Measurements from ENCODE around the gene BANK1. TPM values are rescaled to one million over a fixed set of nuclear protein-coding genes. Genes with fewer than 3 reads are reported as not detected.

Gene BANK1
- total and polyA plus RNA-seq, 4 experiments from 2014 or later: 0.11 to 4.6 TPM; not detected in 2

- intact Hi-C loops (cut with micrococcal nuclease): no loop called here
- POLR2A ChIA-PET (ENCODE audit: partially characterized antibody): no interaction called here
- no peaks in the 10 kb centered on the region for H3K4me1 Mint-ChIP-seq
These were observed 179.4 kb downstream of the BANK1 start for GRCh38 chr4:101969965-101970364.

DNA sequence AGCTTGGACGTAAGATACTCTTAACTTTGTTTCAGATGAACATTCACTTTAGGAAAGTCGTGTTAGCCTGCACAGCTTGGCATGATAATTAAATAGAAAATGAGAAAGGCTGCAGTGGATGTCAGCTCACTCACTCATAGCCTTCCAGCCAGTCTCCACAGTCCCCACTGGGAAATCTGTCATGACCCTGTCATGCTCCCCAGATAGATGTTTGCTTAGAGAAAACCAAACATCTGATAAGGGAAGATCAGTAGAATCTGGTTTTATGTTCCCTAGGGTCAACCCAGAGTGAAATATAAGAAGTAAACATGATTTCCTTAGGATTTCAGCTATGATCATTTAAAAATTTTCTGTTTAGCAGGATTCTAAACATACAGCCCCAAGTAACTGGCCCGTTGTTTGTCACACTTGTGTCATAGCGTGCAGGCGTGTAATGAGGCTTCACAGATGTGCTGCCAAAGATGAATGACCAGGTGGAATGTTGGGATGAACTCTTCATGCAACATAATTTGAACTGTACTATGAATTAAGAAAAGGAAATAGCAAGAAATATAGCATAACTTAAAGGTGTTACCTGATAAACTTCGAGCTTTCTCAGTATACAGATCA lies 180.1 kb downstream of the BANK1 start:
- Mint-ChIP-seq H3K9me3 (no peaks in the 10 kb centered on the region), H3K4me3 (no peak overlapping the region), H3K36me3 (no peaks in the 10 kb centered on the region), H3K27ac (no peak overlapping the region), H3K27me3 (peaks cover 3 to 4% of the 10 kb centered on the region in 2 donors), H3K4me1 (no peaks in the 10 kb centered on the region)
- Histone ChIP-seq H3K4me1 (ENCODE audit: insufficient read depth, low read length) (no peaks in the 10 kb centered on the region), H3K36me3 (ENCODE audit: insufficient read depth, low read length) (no peaks in the 10 kb centered on the region), H3K4me3 (ENCODE audit: low read length in 2 of 2) (no peak overlapping the region), H3K27me3 (ENCODE audit: insufficient read depth, low read length) (no peaks in the 10 kb centered on the region), H3K9me3 (ENCODE audit: control insufficient read depth in 1 of 2, low read length in 2 of 2) (no peaks in the 10 kb centered on the region), H3K27ac (ENCODE audit: low read depth, low read length) (no peak overlapping the region)
- ChIA-PET POLR2A (ENCODE audit: partially characterized antibody) (no interaction called here), CTCF (ENCODE audit: partially characterized antibody) (no interaction called here)
- no peak for DNase-seq
- intact Hi-C loops (cut with micrococcal nuclease): no loop called here

More at GRCh38 chr4:101969965-101970364, 179.4 kb downstream of the BANK1 start:
- no peak for DNase-seq
- H3K4me3 ChIP-seq (ENCODE audit: low read length in 2 of 2): no peak overlapping the region
- CTCF ChIA-PET (ENCODE audit: partially characterized antibody): no interaction called here
- H3K27ac Mint-ChIP-seq: no peak overlapping the region
- H3K27ac ChIP-seq (ENCODE audit: low read depth, low read length): no peak overlapping the region
- peaks cover 0 to 2% (median 0%) of the 10 kb centered on the region in 8 donors for H3K9me3 Mint-ChIP-seq
- peaks cover 3 to 4% of the 10 kb centered on the region in 2 donors for H3K27me3 Mint-ChIP-seq
- no peak overlapping the region for H3K4me3 Mint-ChIP-seq
- no peaks in the 10 kb centered on the region for H3K27me3 ChIP-seq (ENCODE audit: insufficient read depth, low read length)
- no peaks in the 10 kb centered on the region for H3K4me1 ChIP-seq (ENCODE audit: insufficient read depth, low read length)
- no peaks in the 10 kb centered on the region for H3K9me3 ChIP-seq (ENCODE audit: control insufficient read depth in 1 of 2, low read length in 2 of 2)
- H3K36me3 ChIP-seq (ENCODE audit: insufficient read depth, low read length): no peaks in the 10 kb centered on the region
- H3K36me3 Mint-ChIP-seq: no peaks in the 10 kb centered on the region

DNA sequence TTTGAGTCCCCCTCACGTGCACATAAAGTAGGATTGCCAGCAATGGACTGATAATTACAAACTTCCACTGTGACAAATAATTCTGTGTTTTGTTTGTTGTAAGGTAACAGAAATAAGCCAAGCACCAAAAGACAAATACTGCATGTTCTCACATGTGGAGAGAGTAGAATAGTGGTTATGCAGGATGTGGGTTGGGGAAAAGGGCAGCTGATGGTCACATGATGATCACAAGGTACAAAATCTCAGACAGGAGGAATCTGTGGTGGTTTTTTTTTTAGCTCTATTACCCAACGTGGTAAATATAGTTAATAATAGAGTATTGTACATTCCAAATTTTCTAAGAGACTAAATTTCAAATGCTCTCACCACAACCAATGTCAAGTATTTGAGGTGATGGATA lies 182.3 kb downstream of the BANK1 start:
- Mint-ChIP-seq H3K27ac (no peak overlapping the region), H3K27me3 (peaks cover 3 to 7% of the 10 kb centered on the region in 2 donors), H3K4me3 (no peak overlapping the region), H3K36me3 (no peaks in the 10 kb centered on the region), H3K9me3 (no peaks in the 10 kb centered on the region), H3K4me1 (no peaks in the 10 kb centered on the region)
- H3K4me3 ChIP-seq (ENCODE audit: low read length in 2 of 2): no peak overlapping the region
- no peaks in the 10 kb centered on the region for H3K27me3 ChIP-seq (ENCODE audit: insufficient read depth, low read length)
- H3K36me3 ChIP-seq (ENCODE audit: insufficient read depth, low read length): no peaks in the 10 kb centered on the region
- intact Hi-C loops (cut with micrococcal nuclease): no loop called here
- no peaks in the 10 kb centered on the region for H3K4me1 ChIP-seq (ENCODE audit: insufficient read depth, low read length)
- ChIA-PET POLR2A (ENCODE audit: partially characterized antibody) (no interaction called here), CTCF (ENCODE audit: partially characterized antibody) (no interaction called here)
- no peak overlapping the region for H3K27ac ChIP-seq (ENCODE audit: low read depth, low read length)
- DNase-seq: no peak
- no peaks in the 10 kb centered on the region for H3K9me3 ChIP-seq (ENCODE audit: control insufficient read depth in 1 of 2, low read length in 2 of 2)

GRCh38 chr4:101973361-101973760 lies 182.8 kb downstream of the BANK1 start:
- intact Hi-C loops (cut with micrococcal nuclease): no loop called here
- ChIA-PET POLR2A (ENCODE audit: partially characterized antibody) (no interaction called here), CTCF (ENCODE audit: partially characterized antibody) (no interaction called here)
- Mint-ChIP-seq H3K9me3 (no peaks in the 10 kb centered on the region), H3K4me1 (no peaks in the 10 kb centered on the region), H3K4me3 (no peak overlapping the region), H3K27me3 (peaks cover 3 to 7% of the 10 kb centered on the region in 2 donors), H3K27ac (no peak overlapping the region), H3K36me3 (no peaks in the 10 kb centered on the region)
- Histone ChIP-seq H3K4me1 (ENCODE audit: insufficient read depth, low read length) (no peaks in the 10 kb centered on the region), H3K27ac (ENCODE audit: low read depth, low read length) (no peak overlapping the region), H3K4me3 (ENCODE audit: low read length in 2 of 2) (no peak overlapping the region), H3K9me3 (ENCODE audit: control insufficient read depth in 1 of 2, low read length in 2 of 2) (no peaks in the 10 kb centered on the region), H3K27me3 (ENCODE audit: insufficient read depth, low read length) (no peaks in the 10 kb centered on the region), H3K36me3 (ENCODE audit: insufficient read depth, low read length) (no peaks in the 10 kb centered on the region)
- DNase-seq: no peak

- Mint-ChIP-seq H3K4me3 (no peak overlapping the region), H3K27ac (no peak overlapping the region), H3K4me1 (no peaks in the 10 kb centered on the region), H3K9me3 (no peaks in the 10 kb centered on the region), H3K27me3 (peaks cover 0 to 7% of the 10 kb centered on the region in 2 donors), H3K36me3 (no peaks in the 10 kb centered on the region)
- Histone ChIP-seq H3K27me3 (ENCODE audit: insufficient read depth, low read length) (no peaks in the 10 kb centered on the region), H3K27ac (ENCODE audit: low read depth, low read length) (no peak overlapping the region), H3K36me3 (ENCODE audit: insufficient read depth, low read length) (no peaks in the 10 kb centered on the region), H3K4me1 (ENCODE audit: insufficient read depth, low read length) (no peaks in the 10 kb centered on the region), H3K9me3 (ENCODE audit: control insufficient read depth in 1 of 2, low read length in 2 of 2) (no peaks in the 10 kb centered on the region), H3K4me3 (ENCODE audit: low read length in 2 of 2) (no peak overlapping the region)
- intact Hi-C loops (cut with micrococcal nuclease): no loop called here
- DNase-seq: no peak
- POLR2A ChIA-PET (ENCODE audit: partially characterized antibody): no interaction called here
- CTCF ChIA-PET (ENCODE audit: partially characterized antibody): no interaction called here
These were observed 186.5 kb downstream of the BANK1 start for GRCh38 chr4:101977076-101977475.

DNA sequence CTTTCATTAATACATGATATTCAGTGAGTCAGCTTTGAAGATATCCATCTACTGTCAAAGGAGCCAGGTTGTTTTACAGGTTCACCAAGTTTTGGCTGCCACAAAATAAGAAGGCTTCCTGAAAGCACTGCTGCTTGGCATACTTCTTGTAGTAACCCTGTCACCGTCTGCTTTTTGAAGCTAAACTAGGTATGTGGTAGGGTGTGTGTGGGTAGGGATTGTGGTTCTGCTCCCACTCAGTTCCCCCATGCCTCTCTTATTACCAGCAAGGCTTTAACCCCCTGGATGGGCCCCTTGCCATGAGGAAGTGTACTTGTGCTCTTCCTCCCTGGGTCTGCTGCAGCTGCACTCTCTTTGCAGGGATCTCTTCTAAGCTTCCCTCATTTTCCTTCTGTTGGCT lies 191.2 kb downstream of the BANK1 start:
- Histone ChIP-seq H3K9me3 (ENCODE audit: control insufficient read depth in 1 of 2, low read length in 2 of 2) (no peaks in the 10 kb centered on the region), H3K27ac (ENCODE audit: low read depth, low read length) (no peak overlapping the region), H3K4me3 (ENCODE audit: low read length in 2 of 2) (no peak overlapping the region), H3K4me1 (ENCODE audit: insufficient read depth, low read length) (no peaks in the 10 kb centered on the region), H3K27me3 (ENCODE audit: insufficient read depth, low read length) (no peaks in the 10 kb centered on the region), H3K36me3 (ENCODE audit: insufficient read depth, low read length) (no peaks in the 10 kb centered on the region)
- H3K9me3 Mint-ChIP-seq: peaks cover 0 to 5% (median 1%) of the 10 kb centered on the region in 8 donors
- CTCF ChIA-PET (ENCODE audit: partially characterized antibody): no interaction called here
- H3K27me3 Mint-ChIP-seq: peaks cover 0 to 2% of the 10 kb centered on the region in 2 donors
- H3K4me1 Mint-ChIP-seq: no peaks in the 10 kb centered on the region
- no peak for DNase-seq
- no peaks in the 10 kb centered on the region for H3K36me3 Mint-ChIP-seq
- POLR2A ChIA-PET (ENCODE audit: partially characterized antibody): no interaction called here
- H3K4me3 Mint-ChIP-seq: no peak overlapping the region
- no peak overlapping the region for H3K27ac Mint-ChIP-seq
- intact Hi-C loops (cut with micrococcal nuclease): no loop called here

DNA sequence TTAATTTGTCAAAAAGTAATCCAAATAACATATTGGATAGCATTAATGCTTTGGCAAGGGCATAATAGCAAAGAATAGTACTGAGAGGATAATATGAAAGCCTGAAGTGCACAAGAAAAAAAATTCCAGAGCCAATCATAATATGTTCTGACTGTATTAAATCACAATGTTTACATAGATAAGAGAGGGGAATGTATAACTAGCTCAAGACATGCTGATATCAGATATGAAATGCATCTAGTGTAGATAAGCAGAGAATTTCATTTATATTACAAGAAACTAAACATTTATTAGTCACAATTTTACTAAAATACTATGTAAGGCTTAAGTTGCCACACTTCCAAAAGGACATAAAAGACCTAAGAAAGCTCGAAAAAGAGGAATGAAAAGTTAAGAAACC lies 193.3 kb downstream of the BANK1 start:
- no peaks in the 10 kb centered on the region for H3K36me3 ChIP-seq (ENCODE audit: insufficient read depth, low read length)
- H3K27ac ChIP-seq (ENCODE audit: low read depth, low read length): no peak overlapping the region
- intact Hi-C loops (cut with micrococcal nuclease): no loop called here
- Mint-ChIP-seq H3K9me3 (peaks cover 0 to 5% (median 1%) of the 10 kb centered on the region in 8 donors), H3K4me3 (no peak overlapping the region), H3K36me3 (no peaks in the 10 kb centered on the region), H3K27ac (no peak overlapping the region), H3K4me1 (no peaks in the 10 kb centered on the region), H3K27me3 (no peaks in the 10 kb centered on the region)
- no peak overlapping the region for H3K4me3 ChIP-seq (ENCODE audit: low read length in 2 of 2)
- no peaks in the 10 kb centered on the region for H3K4me1 ChIP-seq (ENCODE audit: insufficient read depth, low read length)
- no peaks in the 10 kb centered on the region for H3K27me3 ChIP-seq (ENCODE audit: insufficient read depth, low read length)
- DNase-seq: no peak
- ChIA-PET CTCF (ENCODE audit: partially characterized antibody) (no interaction called here), POLR2A (ENCODE audit: partially characterized antibody) (no interaction called here)
- H3K9me3 ChIP-seq (ENCODE audit: control insufficient read depth in 1 of 2, low read length in 2 of 2): no peaks in the 10 kb centered on the region

Data from CD4-positive, alpha-beta memory T cell (primary cell).